K562 (cell line): ENCODE data around the gene PRDX2. TPM values are rescaled to one million over a fixed set of nuclear protein-coding genes. Genes with fewer than 3 reads are reported as not detected.
A peak's percentile ranks its signal among the peaks of the same experiment; 100 is the strongest.

Experiments
- BRF1 ChIP-seq: IDR thresholded peaks from 3 replicates; pipeline ENCODE4 v1.6.1; 2011; ENCODE audit warnings: borderline replicate concordance, mild to moderate bottlenecking; ENCODE audit not compliant: insufficient read length; ENCODE audit errors: extremely low read depth
- CBFA2T2 ChIP-seq: fragments of 450-650 bp; conservative IDR thresholded peaks from 2 replicates; pipeline ENCODE4 v1.6.1; 2017; ENCODE audit warnings: mild to moderate bottlenecking
- CC2D1A ChIP-seq: fragments of 450-650 bp; IDR thresholded peaks from 2 replicates; pipeline ENCODE4 v1.6.1; 2017; ENCODE audit warnings: mild to moderate bottlenecking
- FOXK2 ChIP-seq, 2 experiments: fragments of 450-650 bp; IDR thresholded peaks in 1 of 2; conservative IDR thresholded peaks in 1 of 2; 2 replicates each; pipeline ENCODE4 v1.6.1; 2016; ENCODE audit warnings: low read depth in 2 of 2, mild to moderate bottlenecking in 1 of 2
- MTA3 ChIP-seq: fragments of 450-650 bp; formaldehyde crosslinking; IDR thresholded peaks from 2 replicates; pipeline ENCODE4 v1.6.1; 2017; ENCODE audit warnings: mild to moderate bottlenecking, borderline replicate concordance
- TCF7L2 ChIP-seq: fragments of 150-350 bp; IDR thresholded peaks from 2 replicates; pipeline ENCODE4 v1.6.1; 2016; ENCODE audit warnings: low read depth, mild to moderate bottlenecking, low read length, moderate library complexity
- TEAD4 ChIP-seq, 2 experiments: sonication (generic) in 1 of 2; formaldehyde crosslinking in 1 of 2; IDR thresholded peaks; 2 replicates each; pipeline versions ENCODE4 v1.6.1 to v1.8.0; 2012 to 2022; ENCODE audit warnings: borderline replicate concordance in 1 of 2, inconsistent platforms in 1 of 2, low read length in 1 of 2, mild to moderate bottlenecking in 1 of 2, missing genetic modification reagents in 1 of 2
- U2AF1 ChIP-seq: fragments of 200-400 bp; formaldehyde crosslinking; optimal IDR thresholded peaks from 2 replicates; pipeline ENCODE3; 2017; ENCODE audit warnings: mild to moderate bottlenecking, low read depth, low read length, moderate library complexity
- ZNF589 ChIP-seq: fragments of 200-800 bp; sonication (Bioruptor generic); IDR thresholded peaks from 2 replicates; pipeline ENCODE4 v1.6.1; 2016; ENCODE audit warnings: low read depth, missing genetic modification characterization, missing compliant biosample characterization
- ZNF696 ChIP-seq: fragments of 250-450 bp; sonication (Bioruptor Pico); conservative IDR thresholded peaks from 2 replicates; pipeline ENCODE4 v1.4.0; 2020; ENCODE audit warnings: mild to moderate bottlenecking, moderate library complexity
- ZNF76 ChIP-seq: fragments of 250-450 bp; sonication (Bioruptor Pico); IDR thresholded peaks from 2 replicates; pipeline ENCODE4 v1.4.0; 2020; ENCODE audit warnings: mild to moderate bottlenecking, moderate library complexity, borderline replicate concordance
- polyA plus RNA-seq, 8 experiments: library from polyadenylated mRNA; depleted of rRNA in 4 of 8; stranded (reverse) in 5 of 8; unstranded in 3 of 8; fragments of >200 nt; fragmentation: Nextera tagmentation in 2 of 8; fragmentation: Illumina TruSeq in 1 of 8; extraction: Ambion mirVana in 2 of 8; extraction: Trizol in 1 of 8; gene quantifications; 2 replicates each; pipeline versions ENCODE4 v1.2.1 to v1.2.3, GENCODE V29; 2011 to 2014; ENCODE audit warnings: inconsistent platforms in 1 of 8, missing spikeins in 1 of 8
- total RNA-seq, 7 experiments: library from RNA; depleted of rRNA in 6 of 7; stranded (reverse); fragments of >200 nt in 6 of 7; fragmentation: Illumina TruSeq in 2 of 7; extraction: Trizol in 2 of 7; gene quantifications; 2 replicates each; pipeline versions ENCODE4 v1.2.1 to v1.2.3, GENCODE V29; 2011 to 2021; ENCODE audit warnings: low replicate concordance in 1 of 7
- TF ChIP-seq, protein P1 (sequence below): fragments of 450-650 bp; IDR thresholded peaks from 2 replicates; pipeline ENCODE4 v1.6.1; 2016; ENCODE audit warnings: borderline replicate concordance

PRDX2 gene
- total and polyA plus RNA-seq, 9 of the 15 experiments (the other 6 are each of a cell fraction or from before 2014, with no cell fraction given), result 206 to 1,183 (median 415) TPM

DNA sequence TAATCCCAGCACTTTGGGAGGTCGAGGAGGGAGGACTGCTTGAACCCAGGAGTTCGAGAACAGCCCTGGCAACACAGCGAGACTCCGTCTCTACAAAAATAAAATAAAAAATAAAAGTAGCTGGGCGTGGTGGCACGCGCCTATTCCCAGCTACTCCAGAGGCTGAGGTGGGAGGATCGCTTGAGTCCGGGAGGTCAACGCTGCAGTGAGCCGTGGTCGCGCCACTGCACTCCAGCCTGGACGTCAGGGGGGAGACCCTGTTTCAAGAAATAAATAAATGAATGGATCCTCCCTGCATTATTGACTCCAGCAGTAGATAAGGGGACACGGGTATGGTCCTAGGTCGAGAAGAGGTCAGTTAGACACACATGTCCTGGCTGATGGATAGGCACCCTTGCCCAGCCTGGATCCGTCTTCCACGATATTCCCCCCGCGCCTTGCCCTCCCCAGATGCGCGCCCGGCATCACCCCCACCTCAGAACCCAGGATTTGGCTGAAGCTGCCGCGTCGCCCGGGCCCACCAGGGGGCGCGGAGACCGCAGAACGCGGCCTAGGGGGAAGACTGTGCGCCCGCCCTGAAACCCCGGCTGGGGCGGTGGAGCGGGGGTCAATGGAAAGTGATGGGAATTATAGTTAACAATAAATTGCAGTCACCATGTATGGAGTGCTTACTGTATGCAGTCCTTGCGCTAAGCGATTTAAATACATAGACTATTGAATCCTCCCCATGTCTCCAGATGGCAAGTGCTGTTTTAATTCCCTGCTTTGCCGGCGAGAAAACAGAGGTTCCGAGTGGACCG lies 24.2 kb downstream of the PRDX2 start (continued):
- TF ChIP-seq ZNF76 (CRISPR knock-in tag), result no peak
- no peak for TF ChIP-seq TEAD4 (IDR thresholded peaks at IDR 0.05; ENCODE audit: low read length)
- no peak for TF ChIP-seq TEAD4 (CRISPR knock-in tag; IDR thresholded peaks at IDR 0.05; ENCODE audit: borderline replicate concordance)
- no peak for TF ChIP-seq CBFA2T2
- TF ChIP-seq CC2D1A, result no peak
- TF ChIP-seq, protein P1, sequence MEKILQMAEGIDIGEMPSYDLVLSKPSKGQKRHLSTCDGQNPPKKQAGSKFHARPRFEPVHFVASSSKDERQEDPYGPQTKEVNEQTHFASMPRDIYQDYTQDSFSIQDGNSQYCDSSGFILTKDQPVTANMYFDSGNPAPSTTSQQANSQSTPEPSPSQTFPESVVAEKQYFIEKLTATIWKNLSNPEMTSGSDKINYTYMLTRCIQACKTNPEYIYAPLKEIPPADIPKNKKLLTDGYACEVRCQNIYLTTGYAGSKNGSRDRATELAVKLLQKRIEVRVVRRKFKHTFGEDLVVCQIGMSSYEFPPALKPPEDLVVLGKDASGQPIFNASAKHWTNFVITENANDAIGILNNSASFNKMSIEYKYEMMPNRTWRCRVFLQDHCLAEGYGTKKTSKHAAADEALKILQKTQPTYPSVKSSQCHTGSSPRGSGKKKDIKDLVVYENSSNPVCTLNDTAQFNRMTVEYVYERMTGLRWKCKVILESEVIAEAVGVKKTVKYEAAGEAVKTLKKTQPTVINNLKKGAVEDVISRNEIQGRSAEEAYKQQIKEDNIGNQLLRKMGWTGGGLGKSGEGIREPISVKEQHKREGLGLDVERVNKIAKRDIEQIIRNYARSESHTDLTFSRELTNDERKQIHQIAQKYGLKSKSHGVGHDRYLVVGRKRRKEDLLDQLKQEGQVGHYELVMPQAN, result no peak
- TF ChIP-seq MTA3, result 0 out of 2 replicates have a peak, but pooled peaks have one; percentile 41
- no peak for TF ChIP-seq TCF7L2
- TF ChIP-seq ZNF696 (CRISPR knock-in tag), result no peak
- TF ChIP-seq ZNF589 (CRISPR knock-in tag), result no peak
- no peak for TF ChIP-seq BRF1
- TF ChIP-seq FOXK2 (conservative IDR thresholded peaks at IDR 0.05 in 1 of 2, IDR thresholded peaks at IDR 0.05 in 1 of 2; ENCODE audit: low read depth in 2 of 2), result no peak
- no peak for TF ChIP-seq U2AF1
